ENCODE data around the gene AKTIP. TPM values are rescaled to one million over a fixed set of nuclear protein-coding genes. Genes with fewer than 3 reads are reported as not detected.
A peak's percentile ranks its signal among the peaks of the same experiment; 100 is the strongest.

AKTIP gene
- total and polyA plus RNA-seq, 2 of the 4 experiments (the other 2 are of a cell fraction): 17.7 to 19.9 TPM

DNA sequence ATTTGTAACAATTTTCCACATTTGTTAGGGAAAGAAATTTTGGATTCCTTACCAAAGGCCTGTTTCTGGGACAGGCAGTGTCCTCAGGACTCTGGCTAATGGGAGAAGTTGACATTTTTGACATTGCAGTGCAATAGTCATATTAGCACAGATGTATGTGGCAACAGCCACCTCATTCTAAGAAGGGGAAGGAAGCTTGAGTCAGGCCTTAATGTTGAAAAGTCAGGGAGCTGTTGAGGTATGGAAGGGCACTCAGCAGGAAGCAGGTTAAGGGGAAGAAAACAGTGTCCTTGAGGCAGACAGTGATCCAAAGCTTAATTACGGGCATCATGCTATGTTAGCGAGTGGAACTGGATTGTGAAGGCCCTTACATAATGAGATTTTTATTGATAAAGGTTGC lies 20.9 kb downstream of the AKTIP start:
- Histone ChIP-seq H2BK15ac (ENCODE audit: low read depth, low read length) (no peak overlapping the region), H3K79me1 (ENCODE audit: low read depth in 1 of 2, low read length in 2 of 2) (no peaks in the 10 kb centered on the region), H3K56ac (ENCODE audit: extremely low read depth, insufficient read depth, low read length) (no peak overlapping the region), H2AK5ac (ENCODE audit: low read depth, low read length) (no peak overlapping the region), H4K8ac (ENCODE audit: low read depth in 2 of 2, low read length in 2 of 2) (no peak overlapping the region), H2AFZ (replicated peaks; ENCODE audit: low read length, poor library complexity) (no peak overlapping the region), H4K5ac (ENCODE audit: low read depth, low read length) (no peak overlapping the region), H3K18ac (ENCODE audit: low read depth, low read length) (no peak overlapping the region), H3K14ac (replicated peaks; ENCODE audit: low read depth, low read length) (no peak overlapping the region), H3K4me3 (ENCODE audit: insufficient read depth, low read depth, low read length) (no peak overlapping the region), H3K36me3 (ENCODE audit: control insufficient read depth, insufficient read depth, low read length) (peaks cover 26% of the 10 kb centered on the region), H2BK120ac (ENCODE audit: low read depth, low read length) (no peak overlapping the region), H3K9ac (ENCODE audit: low read depth, low read length) (no peak overlapping the region), H3K9me1 (ENCODE audit: insufficient read depth, low read length) (no peaks in the 10 kb centered on the region), H3K23ac (ENCODE audit: low read depth, low read length) (no peak overlapping the region), H4K20me1 (ENCODE audit: insufficient read depth, low read length) (no peaks in the 10 kb centered on the region), H3K9me3 (ENCODE audit: control insufficient read depth, insufficient read depth, low read length) (no peaks in the 10 kb centered on the region), H4K91ac (ENCODE audit: insufficient read depth, low read depth, low read length) (no peak overlapping the region), H2AK9ac (replicated peaks; ENCODE audit: low read depth, low read length, poor library complexity) (no peak overlapping the region), H3K4me1 (ENCODE audit: control insufficient read depth, insufficient read depth, low read length) (no peaks in the 10 kb centered on the region), H3K27me3 (ENCODE audit: control insufficient read depth, insufficient read depth, low read length) (no peaks in the 10 kb centered on the region), H3K27ac (ENCODE audit: insufficient read depth, low read length) (no peak overlapping the region), H3K4ac (ENCODE audit: low read depth, low read length) (no peak overlapping the region), H2BK5ac (ENCODE audit: low read depth, low read length, poor library complexity, severe bottlenecking) (no peak overlapping the region), H3K4me2 (ENCODE audit: low read depth, low read length) (no peak overlapping the region), H2BK20ac (ENCODE audit: low read depth, low read length) (no peak overlapping the region)
- 100% methylated on average over 1 of the region's 2 CpGs; no CpG with 5 or more reads in 1 of the 2 experiments for WGBS, 2 experiments (ENCODE audit: extremely low coverage in 2 of 2, insufficient read length in 1 of 2)
- peak; percentile 21 for DNase-seq
- in situ Hi-C loops (cut with MboI; ENCODE audit: low sequenced_read_pairs): no loop called here
- BruUV-seq (replicated peaks): no TSS peak
- POLR2A ChIA-PET (ENCODE audit: unreplicated experiment): no interaction called here
- TF ChIP-seq, protein P1, sequence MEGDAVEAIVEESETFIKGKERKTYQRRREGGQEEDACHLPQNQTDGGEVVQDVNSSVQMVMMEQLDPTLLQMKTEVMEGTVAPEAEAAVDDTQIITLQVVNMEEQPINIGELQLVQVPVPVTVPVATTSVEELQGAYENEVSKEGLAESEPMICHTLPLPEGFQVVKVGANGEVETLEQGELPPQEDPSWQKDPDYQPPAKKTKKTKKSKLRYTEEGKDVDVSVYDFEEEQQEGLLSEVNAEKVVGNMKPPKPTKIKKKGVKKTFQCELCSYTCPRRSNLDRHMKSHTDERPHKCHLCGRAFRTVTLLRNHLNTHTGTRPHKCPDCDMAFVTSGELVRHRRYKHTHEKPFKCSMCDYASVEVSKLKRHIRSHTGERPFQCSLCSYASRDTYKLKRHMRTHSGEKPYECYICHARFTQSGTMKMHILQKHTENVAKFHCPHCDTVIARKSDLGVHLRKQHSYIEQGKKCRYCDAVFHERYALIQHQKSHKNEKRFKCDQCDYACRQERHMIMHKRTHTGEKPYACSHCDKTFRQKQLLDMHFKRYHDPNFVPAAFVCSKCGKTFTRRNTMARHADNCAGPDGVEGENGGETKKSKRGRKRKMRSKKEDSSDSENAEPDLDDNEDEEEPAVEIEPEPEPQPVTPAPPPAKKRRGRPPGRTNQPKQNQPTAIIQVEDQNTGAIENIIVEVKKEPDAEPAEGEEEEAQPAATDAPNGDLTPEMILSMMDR (conservative IDR thresholded peaks at IDR 0.05; ENCODE audit: low read depth, low read length): no peak
- TF ChIP-seq CEBPB (IDR thresholded peaks at IDR 0.05; ENCODE audit: low read depth, low read length) (0 out of 2 replicates have a peak, but pooled peaks have one; percentile 33), CHD1 (IDR thresholded peaks at IDR 0.05; ENCODE audit: low read depth, low read length) (no peak)
- ATAC-seq (ENCODE audit: low read depth): peak; percentile 42
- intact Hi-C loops (cut with micrococcal nuclease): no loop called here
- CTCF ChIA-PET: interaction anchor here (0.7 kb wide), 1 partner anchor 200 kb away, joined by 3 read pairs; no protein-coding TSS in a partner anchor
- dilution Hi-C loops (cut with HindIII; ENCODE audit: low sequenced_read_pairs, unreplicated experiment): no loop called here
